OCI-LY1 (cell line): ENCODE data around the gene TRA2B.

Experiments used
- H2AFZ ChIP-seq: fragments of 200-600 bp; sonication (generic), shearing (Covaris generic); 2 replicates; pipeline ENCODE4 v1.6.0; 2014; ENCODE audit warnings: antibody characterized with exemption, mild to moderate bottlenecking, low read length
- H3F3A ChIP-seq: fragments of 200-600 bp; sonication (generic), shearing (Covaris generic); 2 replicates; pipeline ENCODE4 v1.6.0; 2014; ENCODE audit warnings: mild to moderate bottlenecking, antibody characterized with exemption, low read length, moderate library complexity; ENCODE audit not compliant: insufficient read depth
- H3K27ac ChIP-seq: fragments of 200-600 bp; sonication (generic); 2 replicates; pipeline ENCODE4 v1.5.1; 2014; ENCODE audit warnings: low read length, mixed run types, mild to moderate bottlenecking, low read depth; ENCODE audit not compliant: poor library complexity, severe bottlenecking
- H3K27me3 ChIP-seq: fragments of 200-600 bp; sonication (generic); 2 replicates; pipeline ENCODE4 v1.6.0; 2014; ENCODE audit warnings: antibody characterized with exemption, mild to moderate bottlenecking, low read length, moderate library complexity; ENCODE audit not compliant: insufficient read depth
- H3K36me3 ChIP-seq: fragments of 200-600 bp; sonication (generic); 2 replicates; pipeline ENCODE4 v1.6.1; 2014; ENCODE audit warnings: mild to moderate bottlenecking, antibody characterized with exemption, low read length, moderate library complexity, mixed read lengths; ENCODE audit not compliant: insufficient read depth
- H3K4me1 ChIP-seq: fragments of 200-600 bp; sonication (generic); 2 replicates; pipeline ENCODE4 v1.5.1; 2014; ENCODE audit warnings: mild to moderate bottlenecking, low read length, moderate library complexity; ENCODE audit not compliant: insufficient read depth, severe bottlenecking
- H3K4me2 ChIP-seq: fragments of 200-600 bp; sonication (generic), shearing (Covaris generic); 2 replicates; pipeline ENCODE4 v1.6.1; 2014; ENCODE audit warnings: low read length
- H3K4me3 ChIP-seq: fragments of 200-600 bp; sonication (generic); 2 replicates; pipeline ENCODE4 v1.5.1; 2014; ENCODE audit warnings: low read length, low read depth, mild to moderate bottlenecking, mixed read lengths; ENCODE audit not compliant: poor library complexity, severe bottlenecking
- H3K79me2 ChIP-seq: fragments of 200-600 bp; shearing (Covaris generic); 2 replicates; pipeline ENCODE4 v1.6.1; 2016; ENCODE audit warnings: mixed run types, low read length, mixed read lengths; ENCODE audit not compliant: insufficient read depth
- H3K9ac ChIP-seq: fragments of 200-600 bp; sonication (generic), shearing (Covaris generic); 2 replicates; pipeline ENCODE4 v1.6.1; 2014; ENCODE audit warnings: mild to moderate bottlenecking, low read length, mixed read lengths
- H3K9me2 ChIP-seq: fragments of 200-600 bp; sonication (generic), shearing (Covaris generic); 2 replicates; pipeline ENCODE4 v1.6.1; 2014; ENCODE audit warnings: low read depth, mild to moderate bottlenecking, low read length, mixed read lengths
- H3K9me3 ChIP-seq: fragments of 200-600 bp; shearing (Covaris generic); 2 replicates; pipeline ENCODE4 v1.6.1; 2014; ENCODE audit warnings: low read length, mixed read lengths
- H4K20me1 ChIP-seq: fragments of 200-600 bp; sonication (generic), shearing (Covaris generic); 2 replicates; pipeline ENCODE4 v1.6.0; 2016; ENCODE audit warnings: mild to moderate bottlenecking, low read length; ENCODE audit not compliant: insufficient read depth
- CTCF ChIP-seq: fragments of 200-600 bp; sonication (generic), shearing (Covaris generic); IDR thresholded peaks from 2 replicates; pipeline ENCODE4 v1.5.1; 2017; ENCODE audit warnings: mild to moderate bottlenecking, antibody characterized with exemption, low read length, moderate library complexity, mixed read lengths
- EZH2 ChIP-seq: fragments of 200-600 bp; sonication (generic), shearing (Covaris generic); IDR thresholded peaks from 2 replicates; pipeline ENCODE4 v1.8.0; 2017; ENCODE audit warnings: borderline replicate concordance, mixed run types, mild to moderate bottlenecking, antibody characterized with exemption, low read length, moderate library complexity, mixed read lengths

TRA2B gene

GRCh38 chr3:185976977-185977678 lies 39.3 kb upstream of the TRA2B start:
- peak; percentile 98 for TF ChIP-seq CTCF
- TF ChIP-seq EZH2 = no peak
- Histone ChIP-seq H3K4me3 (no peak overlapping the region), H3F3A (no peaks in the 10 kb centered on the region), H3K9me2 (no peaks in the 10 kb centered on the region), H3K27ac (no peak overlapping the region), H3K27me3 (no peaks in the 10 kb centered on the region), H3K4me2 (no peak overlapping the region), H2AFZ (no peak overlapping the region), H3K9me3 (no peaks in the 10 kb centered on the region), H3K9ac (no peak overlapping the region), H3K4me1 (peaks cover 4% of the 10 kb centered on the region), H4K20me1 (no peaks in the 10 kb centered on the region), H3K79me2 (no peaks in the 10 kb centered on the region), H3K36me3 (no peaks in the 10 kb centered on the region)

GRCh38 chr3:185976100-185976499 lies 38.3 kb upstream of the TRA2B start:
- Histone ChIP-seq H3K27ac (no peak overlapping the region), H3F3A (no peaks in the 10 kb centered on the region), H3K27me3 (no peaks in the 10 kb centered on the region), H3K79me2 (no peaks in the 10 kb centered on the region), H3K4me1 (peaks cover 4% of the 10 kb centered on the region), H3K9ac (no peak overlapping the region), H3K4me2 (no peak overlapping the region), H4K20me1 (no peaks in the 10 kb centered on the region), H3K4me3 (no peak overlapping the region), H3K9me2 (no peaks in the 10 kb centered on the region), H3K9me3 (no peaks in the 10 kb centered on the region), H2AFZ (no peak overlapping the region), H3K36me3 (no peaks in the 10 kb centered on the region)
- TF ChIP-seq CTCF (no peak), EZH2 (no peak)

GRCh38 chr3:185971579-185971978 lies 33.8 kb upstream of the TRA2B start:
- H3K27ac ChIP-seq = no peak overlapping the region
- no peaks in the 10 kb centered on the region for H4K20me1 ChIP-seq
- H3K9me2 ChIP-seq = no peaks in the 10 kb centered on the region
- H3K9ac ChIP-seq = no peak overlapping the region
- no peaks in the 10 kb centered on the region for H3K36me3 ChIP-seq
- H3K79me2 ChIP-seq = no peaks in the 10 kb centered on the region
- H2AFZ ChIP-seq = no peak overlapping the region
- H3F3A ChIP-seq = no peaks in the 10 kb centered on the region
- TF ChIP-seq CTCF = no peak
- H3K4me3 ChIP-seq = no peak overlapping the region
- H3K4me1 ChIP-seq = no peaks in the 10 kb centered on the region
- no peak overlapping the region for H3K4me2 ChIP-seq
- no peaks in the 10 kb centered on the region for H3K9me3 ChIP-seq
- H3K27me3 ChIP-seq = no peaks in the 10 kb centered on the region; the same call in 1 of the 2 replicates
